IPS-18c (cell line): ENCODE results near the gene EFNB3.

Source experiments
- H3K4me3 ChIP-seq: 2 replicates; pipeline ENCODE4 v1.7.0; 2013; ENCODE audit warnings: low read depth, mild to moderate bottlenecking, low read length, moderate library complexity; ENCODE audit not compliant: insufficient read depth
- H3K9me3 ChIP-seq: one replicate; pipeline ENCODE4 v1.6.1; 2013; ENCODE audit warnings: mild to moderate bottlenecking, low read length, moderate library complexity; ENCODE audit not compliant: control insufficient read depth, insufficient read depth

Gene EFNB3

DNA sequence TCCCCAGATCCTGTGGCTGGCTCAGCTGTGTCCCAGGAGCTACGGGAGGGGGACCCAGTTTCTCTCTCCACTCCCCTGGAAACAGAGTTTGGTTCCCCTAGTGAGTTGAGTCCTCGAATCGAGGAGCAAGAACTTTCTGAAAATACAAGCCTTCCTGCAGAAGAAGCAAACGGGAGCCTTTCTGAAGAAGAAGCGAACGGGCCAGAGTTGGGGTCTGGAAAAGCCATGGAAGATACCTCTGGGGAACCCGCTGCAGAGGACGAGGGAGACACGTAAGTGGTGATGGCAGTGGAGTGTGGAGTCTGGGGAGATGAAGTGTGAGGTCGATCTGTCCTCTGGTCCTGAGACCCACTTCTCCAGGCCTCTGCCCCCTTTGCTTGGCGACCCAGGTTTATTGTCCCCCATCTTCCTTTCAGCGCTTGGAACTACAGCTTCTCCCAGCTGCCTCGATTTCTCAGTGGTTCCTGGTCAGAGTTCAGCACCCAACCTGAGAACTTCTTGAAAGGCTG is 16.1 kb upstream of the EFNB3 start:
- Histone ChIP-seq H3K4me3 (peak overlapping the region; percentile 63), H3K9me3 (no peaks in the 10 kb centered on the region)

DNA sequence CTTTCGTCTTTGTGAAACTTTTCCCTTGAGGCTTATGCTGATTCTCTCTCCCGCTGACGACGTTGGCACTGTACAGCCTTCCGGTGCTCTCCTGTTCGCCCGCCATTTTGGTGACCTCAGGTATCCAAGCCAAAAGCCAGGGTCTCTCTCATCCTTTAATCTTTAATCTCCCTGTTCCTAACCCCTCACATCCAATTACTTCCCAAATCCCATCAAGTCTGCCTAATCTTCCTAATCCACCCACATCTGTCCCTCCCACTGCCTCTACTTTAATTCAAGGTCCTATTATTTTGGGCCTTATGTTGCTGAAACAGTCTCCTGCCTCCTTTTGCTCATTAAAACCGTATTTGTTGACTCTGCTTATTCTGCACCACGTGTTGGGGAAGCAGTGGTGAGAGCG is 9.4 kb upstream of the EFNB3 start:
- no peak overlapping the region for H3K4me3 ChIP-seq
- H3K9me3 ChIP-seq = no peaks in the 10 kb centered on the region

GRCh38 chr17:7697828-7698588 is 7.0 kb upstream of the EFNB3 start:
- H3K4me3 ChIP-seq = no peak overlapping the region
- no peaks in the 10 kb centered on the region for H3K9me3 ChIP-seq

DNA sequence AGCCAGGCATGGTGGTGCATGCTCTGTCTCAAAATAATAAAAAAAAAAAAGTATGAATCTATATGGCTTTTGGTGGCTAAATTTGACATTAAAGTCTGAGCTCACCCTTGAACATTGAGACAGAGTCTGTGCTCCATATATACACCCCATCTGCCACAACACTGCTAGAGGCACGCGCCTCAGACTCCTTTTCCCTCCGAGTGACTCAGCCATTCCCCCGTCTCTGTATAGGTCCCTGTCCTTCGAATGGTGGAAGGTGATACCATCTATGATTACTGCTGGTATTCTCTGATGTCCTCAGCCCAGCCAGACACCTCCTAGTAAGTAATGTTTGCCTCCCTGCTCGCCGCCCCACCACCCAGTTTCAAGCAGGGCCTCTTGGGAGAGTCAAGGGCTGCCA is 4.5 kb upstream of the EFNB3 start:
- no peak overlapping the region for H3K4me3 ChIP-seq

DNA sequence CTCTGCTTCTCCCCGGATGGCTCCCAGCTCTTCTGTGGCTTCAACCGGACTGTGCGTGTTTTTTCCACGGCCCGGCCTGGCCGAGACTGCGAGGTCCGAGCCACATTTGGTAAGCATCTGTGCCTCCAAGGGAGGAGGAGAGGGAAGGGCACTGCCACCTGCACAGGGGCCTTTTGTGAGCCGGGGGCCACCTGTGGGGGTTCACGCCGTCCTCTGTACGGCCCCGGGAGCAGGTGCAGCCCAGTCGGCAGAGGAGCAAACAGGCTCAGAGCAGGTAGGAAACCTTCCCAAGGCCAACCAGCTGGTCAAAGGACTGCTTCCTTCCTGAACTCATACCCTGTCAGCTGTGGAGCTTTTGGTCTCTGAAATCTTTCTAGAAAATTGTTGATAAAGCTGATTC is 3.3 kb upstream of the EFNB3 start:
- Histone ChIP-seq H3K9me3 (no peaks in the 10 kb centered on the region), H3K4me3 (no peak overlapping the region)

More for the DNA sequence above, 4.5 kb upstream of the EFNB3 start:
- no peaks in the 10 kb centered on the region for H3K9me3 ChIP-seq

GRCh38 chr17:7702776-7703175 is 2.2 kb upstream of the EFNB3 start:
- Histone ChIP-seq H3K4me3 (no peak overlapping the region), H3K9me3 (no peaks in the 10 kb centered on the region)

GRCh38 chr17:7703584-7704479 is 1.2 kb upstream of the EFNB3 start:
- Histone ChIP-seq H3K4me3 (peak overlapping the region; percentile 77), H3K9me3 (no peaks in the 10 kb centered on the region)

DNA sequence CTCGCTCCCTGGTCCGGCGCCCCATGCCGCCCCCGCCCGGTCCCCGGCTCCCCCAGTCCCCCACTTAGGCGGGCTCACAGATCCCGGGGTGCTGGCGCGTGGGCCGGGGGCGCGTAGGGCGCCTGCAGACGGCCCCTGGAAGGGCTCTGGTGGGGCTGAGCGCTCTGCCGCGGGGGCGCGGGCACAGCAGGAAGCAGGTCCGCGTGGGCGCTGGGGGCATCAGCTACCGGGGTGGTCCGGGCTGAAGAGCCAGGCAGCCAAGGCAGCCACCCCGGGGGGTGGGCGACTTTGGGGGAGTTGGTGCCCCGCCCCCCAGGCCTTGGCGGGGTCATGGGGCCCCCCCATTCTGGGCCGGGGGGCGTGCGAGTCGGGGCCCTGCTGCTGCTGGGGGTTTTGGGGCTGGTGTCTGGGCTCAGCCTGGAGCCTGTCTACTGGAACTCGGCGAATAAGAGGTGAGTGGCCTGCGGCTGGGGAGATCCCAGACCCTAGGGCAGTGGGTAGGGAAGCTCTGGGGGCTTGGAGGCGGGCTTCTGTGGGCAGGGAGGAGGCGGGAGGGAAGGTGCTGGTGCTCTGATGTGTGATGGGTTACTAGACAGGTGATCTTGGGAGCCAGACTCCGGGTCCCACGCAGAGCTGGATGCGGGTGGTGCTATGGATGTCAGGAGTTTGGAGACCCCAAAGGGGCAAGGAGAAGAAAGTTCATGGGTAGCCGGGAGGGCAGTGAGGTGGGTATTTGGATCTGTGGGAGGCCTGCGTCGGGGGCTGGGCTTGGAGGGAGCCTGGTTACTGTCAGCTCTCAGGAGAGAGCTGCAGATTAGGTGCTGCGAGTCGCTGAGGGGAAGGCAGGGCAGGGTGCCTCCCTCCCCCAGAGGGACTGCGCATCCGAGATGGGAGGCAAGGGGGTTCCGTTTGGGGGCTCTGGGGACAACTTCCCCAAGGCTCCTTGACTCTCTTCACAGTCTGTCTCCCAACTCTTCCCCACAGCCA is 560 bp downstream of the EFNB3 start:
- Histone ChIP-seq H3K9me3 (no peaks in the 10 kb centered on the region), H3K4me3 (peak overlapping the region; percentile 77)

- Histone ChIP-seq H3K4me3 (no peak overlapping the region; the same call in 1 of the 2 replicates), H3K9me3 (no peaks in the 10 kb centered on the region)
Measured at GRCh38 chr17:7706631-7707354, 1.8 kb downstream of the EFNB3 start.

DNA sequence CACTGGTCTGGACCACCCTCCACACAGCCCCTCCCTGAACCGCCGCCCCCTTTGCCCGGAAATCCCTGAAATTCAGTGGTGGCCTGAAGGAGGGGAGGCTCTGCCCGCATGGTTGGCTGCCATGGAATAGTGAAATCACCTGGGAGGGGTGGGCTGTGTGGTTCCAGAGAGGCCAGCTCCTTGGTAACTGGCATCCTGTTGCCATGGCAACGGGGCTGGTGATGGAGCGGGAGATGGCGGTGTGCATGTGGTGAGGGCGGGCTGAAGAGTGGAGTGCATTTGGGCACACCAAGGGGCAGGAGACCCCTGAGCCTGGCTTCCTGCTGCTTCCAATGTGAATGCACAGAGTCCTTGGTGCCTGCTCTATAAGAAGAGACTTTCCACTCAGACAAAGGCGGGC is 2.4 kb downstream of the EFNB3 start:
- H3K9me3 ChIP-seq = no peaks in the 10 kb centered on the region
- H3K4me3 ChIP-seq = no peak overlapping the region

GRCh38 chr17:7707858-7708750 is 3.1 kb downstream of the EFNB3 start:
- Histone ChIP-seq H3K4me3 (no peak overlapping the region), H3K9me3 (no peaks in the 10 kb centered on the region)

DNA sequence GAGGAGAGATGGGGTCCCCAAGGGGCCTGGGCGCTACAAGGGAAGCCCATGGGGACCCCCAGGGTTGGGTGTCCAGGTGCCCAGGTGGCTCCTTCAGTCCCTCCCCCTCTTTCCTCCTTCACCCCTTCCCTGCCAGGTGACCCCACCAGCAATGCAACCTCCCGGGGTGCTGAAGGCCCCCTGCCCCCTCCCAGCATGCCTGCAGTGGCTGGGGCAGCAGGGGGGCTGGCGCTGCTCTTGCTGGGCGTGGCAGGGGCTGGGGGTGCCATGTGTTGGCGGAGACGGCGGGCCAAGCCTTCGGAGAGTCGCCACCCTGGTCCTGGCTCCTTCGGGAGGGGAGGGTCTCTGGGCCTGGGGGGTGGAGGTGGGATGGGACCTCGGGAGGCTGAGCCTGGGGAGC is 4.0 kb downstream of the EFNB3 start:
- no peak overlapping the region for H3K4me3 ChIP-seq
- H3K9me3 ChIP-seq = no peaks in the 10 kb centered on the region

- Histone ChIP-seq H3K9me3 (no peaks in the 10 kb centered on the region), H3K4me3 (no peak overlapping the region)
Measured at GRCh38 chr17:7710301-7710700, 5.3 kb downstream of the EFNB3 start.

- H3K4me3 ChIP-seq = no peak overlapping the region
- H3K9me3 ChIP-seq = no peaks in the 10 kb centered on the region
Measured at GRCh38 chr17:7711051-7711755, 6.2 kb downstream of the EFNB3 start.

DNA sequence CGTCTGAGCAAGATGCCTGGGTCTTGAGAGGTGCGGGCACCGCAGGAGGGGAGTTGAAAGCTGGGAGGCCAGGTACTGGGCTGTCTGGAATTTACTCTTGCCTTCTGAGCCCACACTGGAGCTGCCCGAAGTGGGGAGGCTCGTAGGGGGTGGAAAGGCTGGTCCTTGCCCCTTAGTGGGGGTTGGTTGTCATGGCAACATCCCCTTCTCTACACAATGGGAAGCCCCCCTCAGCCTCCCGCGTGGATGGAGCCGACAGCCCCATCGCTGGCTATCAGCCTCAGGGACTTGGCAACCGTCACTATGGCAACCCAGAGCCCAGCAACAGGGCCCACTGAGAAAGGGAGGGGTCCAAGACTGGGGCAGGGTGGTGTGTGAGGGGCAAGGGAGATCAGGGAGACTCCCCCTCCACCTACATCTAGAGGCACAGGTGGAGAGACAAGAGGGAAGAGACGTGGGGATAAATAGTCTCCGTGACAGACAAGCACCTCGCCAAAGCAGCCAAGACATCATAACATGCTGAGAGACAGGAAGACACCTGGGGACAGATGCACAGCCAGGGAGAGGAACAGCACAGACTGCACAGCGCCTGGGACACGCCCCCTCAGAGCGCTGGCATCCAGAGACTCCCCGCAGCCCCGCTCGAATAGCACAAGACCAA is 7.2 kb downstream of the EFNB3 start:
- Histone ChIP-seq H3K4me3 (0 out of 2 replicates have a peak overlapping the region, but pooled peaks have one; percentile 2), H3K9me3 (no peaks in the 10 kb centered on the region)
